GM18519 (cell line): ENCODE results near the gene DSCAML1.

ENCODE experiments used
- ATAC-seq: cut with Tn5 transposase; IDR thresholded peaks from one replicate; pipeline ENCODE4 v1.9.1; 2021; ENCODE audit warnings: mild to moderate bottlenecking, moderate library complexity; ENCODE audit not compliant: unreplicated experiment, low FRiP score

DSCAML1 gene

GRCh38 chr11:117595440-117595839 is 201.6 kb downstream of the DSCAML1 start:
- no peak for ATAC-seq

DNA sequence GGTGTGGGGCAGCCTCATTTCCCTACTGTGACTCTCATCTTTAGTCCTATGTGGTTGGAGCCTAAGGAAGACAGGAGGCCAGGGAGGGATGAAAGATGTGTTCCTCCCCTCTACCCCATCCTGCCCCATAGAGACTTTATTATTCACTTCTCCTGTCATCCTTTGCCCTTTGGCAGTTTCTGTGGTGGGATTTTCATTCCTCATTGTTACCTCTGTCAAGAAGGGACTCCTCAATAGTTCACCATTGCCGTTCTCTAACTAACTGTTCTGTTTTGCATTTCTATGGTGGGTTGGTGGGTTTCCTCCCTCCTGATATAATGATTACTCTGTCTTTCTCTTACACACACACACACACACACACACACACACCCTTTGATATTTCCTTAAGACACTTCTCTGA is 202.3 kb downstream of the DSCAML1 start:
- no peak for ATAC-seq

DNA sequence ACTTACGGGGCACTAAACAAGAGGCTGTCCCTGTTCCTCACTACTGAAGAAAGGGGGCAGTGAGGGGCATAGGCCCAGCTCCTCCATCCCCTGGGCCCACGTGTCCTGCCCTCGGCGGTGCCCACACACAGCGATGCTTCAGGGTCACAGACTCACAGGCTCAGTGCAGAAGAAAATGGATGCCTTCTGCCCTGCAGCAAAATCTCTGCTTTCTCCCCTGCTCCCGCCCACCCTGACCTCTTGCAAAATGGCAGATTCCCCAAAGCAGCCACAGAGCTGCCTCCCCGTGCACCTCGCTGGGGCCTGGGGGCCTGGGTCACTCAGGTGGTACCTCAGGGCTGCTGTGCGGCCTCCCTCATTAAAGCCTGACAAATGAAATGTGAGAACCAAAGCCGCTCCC is 204.0 kb downstream of the DSCAML1 start:
- no peak for ATAC-seq

GRCh38 chr11:117591316-117592039 is 205.5 kb downstream of the DSCAML1 start:
- ATAC-seq = no peak

- no peak for ATAC-seq
Measured at GRCh38 chr11:117589063-117589462, 208.0 kb downstream of the DSCAML1 start.

GRCh38 chr11:117588166-117588810 is 208.7 kb downstream of the DSCAML1 start:
- ATAC-seq = no peak

DNA sequence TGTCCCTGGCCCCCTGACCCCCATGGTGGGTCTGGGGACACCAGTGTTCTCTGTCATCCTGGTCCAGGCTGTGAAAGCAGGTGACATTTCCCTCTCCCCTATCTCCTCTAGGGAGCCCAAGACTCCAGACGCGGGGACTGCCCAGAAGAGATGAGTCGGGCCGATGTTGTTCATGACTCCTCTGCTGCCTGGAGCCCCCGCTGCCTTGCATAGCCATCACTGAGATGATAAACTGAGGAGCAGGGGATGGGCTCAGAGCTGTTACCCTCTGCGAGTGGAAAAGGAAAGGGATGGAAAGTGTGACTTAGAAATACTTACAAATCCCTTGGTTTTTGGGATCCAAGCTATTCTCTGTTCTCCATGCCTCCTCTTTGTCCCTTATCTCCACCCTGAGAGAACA is 209.6 kb downstream of the DSCAML1 start:
- no peak for ATAC-seq

DNA sequence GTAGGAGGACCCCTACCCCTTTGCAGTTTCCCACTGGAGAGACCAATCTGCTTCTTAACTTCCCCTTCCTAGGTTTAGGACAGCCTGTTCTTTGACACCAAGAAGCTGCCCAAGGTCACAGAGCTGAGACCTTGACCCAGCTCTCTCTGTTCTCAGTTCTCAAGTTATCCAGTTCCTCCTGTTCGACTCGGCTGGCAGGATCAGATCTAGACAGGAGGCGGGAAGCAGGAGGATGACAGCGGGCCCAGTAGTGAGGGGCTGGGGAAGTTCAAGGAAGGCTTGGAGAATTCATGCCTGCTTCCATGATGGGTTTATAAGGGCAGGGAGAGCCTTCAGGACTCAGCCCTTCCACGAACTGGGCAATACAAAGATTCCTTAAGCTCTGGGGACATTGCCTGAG is 210.6 kb downstream of the DSCAML1 start:
- ATAC-seq = no peak

DNA sequence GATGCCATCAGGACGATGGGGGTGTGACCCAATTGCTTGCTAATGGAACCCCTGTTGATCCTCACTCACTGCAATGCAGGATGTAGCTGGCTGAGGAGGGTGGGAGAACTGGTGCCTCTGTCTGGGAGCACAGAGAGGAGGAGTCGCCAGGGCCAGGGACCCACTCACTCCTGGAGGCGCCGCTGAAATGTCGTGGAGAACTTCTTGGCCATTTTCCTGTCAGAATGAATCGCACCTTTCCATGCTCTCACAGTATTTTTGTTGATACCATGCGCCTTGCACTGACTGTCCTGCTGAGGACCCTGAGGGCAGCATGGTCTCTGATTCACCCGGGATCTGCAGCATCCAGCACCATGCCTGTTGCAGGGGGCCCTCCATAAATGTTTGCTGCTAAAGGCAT is 211.4 kb downstream of the DSCAML1 start:
- ATAC-seq = no peak

GRCh38 chr11:117584056-117584830 is 212.8 kb downstream of the DSCAML1 start:
- ATAC-seq = no peak

- ATAC-seq = no peak
Measured at GRCh38 chr11:117583063-117583801, 213.8 kb downstream of the DSCAML1 start.

DNA sequence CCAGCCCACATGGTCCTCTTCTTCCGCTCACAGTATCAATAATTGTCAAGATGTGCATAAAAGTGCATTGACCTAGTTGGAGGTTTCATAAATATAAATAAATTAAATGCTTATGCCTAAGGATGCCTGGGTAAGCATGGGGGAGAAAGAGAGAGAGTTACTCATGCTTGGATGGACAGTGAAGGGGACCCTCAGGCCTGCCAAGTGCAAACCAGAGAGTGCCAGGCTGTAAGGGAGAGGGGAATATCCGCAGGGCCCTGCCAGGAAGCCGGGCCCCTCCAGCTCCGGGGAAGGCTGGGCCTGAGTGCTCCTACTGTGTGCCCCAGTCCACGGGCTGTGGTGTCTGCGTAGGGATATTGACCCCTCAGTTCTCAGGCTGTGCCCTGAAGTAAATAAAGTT is 214.6 kb downstream of the DSCAML1 start:
- ATAC-seq = no peak

DNA sequence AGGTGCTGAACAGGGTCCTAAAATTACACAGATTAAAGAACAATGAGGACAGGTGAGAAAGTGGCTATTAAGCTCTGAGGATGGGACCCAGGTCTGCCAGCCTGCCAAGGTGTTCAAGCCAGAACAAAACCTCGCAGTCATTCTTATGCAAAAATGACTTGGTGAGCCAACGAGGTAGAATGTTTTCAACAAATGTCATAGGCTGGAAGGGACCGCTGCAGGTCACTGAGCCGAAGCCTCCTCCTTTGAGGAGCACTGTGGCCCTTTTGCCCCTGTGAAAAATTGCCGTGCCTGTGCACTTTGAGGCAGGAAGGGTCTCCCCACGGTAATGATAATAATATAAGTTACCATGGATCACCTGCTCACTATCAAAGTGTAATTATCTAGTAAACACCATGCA is 216.2 kb downstream of the DSCAML1 start:
- no peak for ATAC-seq

GRCh38 chr11:117579161-117579560 is 217.9 kb downstream of the DSCAML1 start:
- ATAC-seq = no peak

DNA sequence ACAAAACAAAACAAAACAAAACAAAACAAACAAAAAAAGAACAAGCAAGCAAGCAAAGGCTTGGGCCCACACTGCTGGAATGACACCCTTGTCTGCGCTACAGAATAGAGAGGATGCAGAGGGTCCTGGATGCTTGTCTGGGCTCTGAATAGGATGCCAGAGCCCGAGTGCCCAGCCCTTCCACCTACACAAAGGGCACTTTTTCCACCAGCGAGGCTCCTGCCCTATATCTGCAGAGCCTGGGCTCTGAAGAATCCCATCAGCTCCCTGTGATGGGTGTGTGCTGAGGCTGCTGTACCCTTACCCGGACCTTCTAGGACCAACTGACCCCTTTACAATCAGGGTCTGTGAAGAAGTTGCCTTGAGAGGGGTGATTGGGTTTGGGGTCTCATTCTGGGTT is 221.2 kb downstream of the DSCAML1 start:
- ATAC-seq = no peak

- ATAC-seq = no peak
Measured at GRCh38 chr11:117574551-117574950, 222.5 kb downstream of the DSCAML1 start.

DNA sequence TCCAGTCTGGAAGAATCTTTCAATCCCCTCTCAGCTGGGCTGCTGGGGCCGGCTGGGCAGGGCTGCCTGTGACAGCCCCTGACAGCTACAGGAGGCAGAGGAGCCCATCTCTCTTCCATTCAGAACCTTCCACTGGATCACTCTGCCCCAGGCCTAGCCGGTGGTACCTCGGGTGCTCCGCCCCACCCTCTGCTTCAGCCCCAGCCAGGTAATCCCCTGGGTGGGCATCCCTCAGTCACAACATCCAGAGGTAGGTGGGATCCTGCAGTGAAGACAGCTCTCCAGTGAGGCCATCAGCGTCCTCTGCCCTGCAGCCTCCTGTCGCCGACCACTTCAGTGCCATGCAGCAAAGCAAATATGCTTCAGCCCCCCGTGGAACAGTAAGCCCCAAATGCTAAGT is 223.7 kb downstream of the DSCAML1 start:
- ATAC-seq = no peak

DNA sequence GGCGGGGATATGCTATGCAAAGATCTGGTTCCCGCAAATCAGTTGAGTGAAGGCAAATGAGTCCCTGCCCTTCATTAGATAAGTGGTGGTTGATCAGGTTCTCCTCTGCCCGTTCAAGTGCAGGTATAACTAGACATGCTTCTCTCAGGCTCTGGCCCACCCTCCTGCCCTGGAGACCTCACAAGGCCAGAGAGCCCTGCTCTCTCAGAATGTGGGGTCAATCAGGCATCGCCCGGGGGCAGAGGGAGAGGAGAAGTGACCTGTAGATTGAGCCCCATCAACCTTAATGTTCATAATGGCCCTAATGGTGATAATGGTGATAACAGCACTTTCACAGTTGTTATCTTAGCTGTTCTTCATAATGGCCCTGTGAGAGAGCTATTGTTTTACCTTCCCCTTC is 224.3 kb downstream of the DSCAML1 start:
- ATAC-seq = no peak

DNA sequence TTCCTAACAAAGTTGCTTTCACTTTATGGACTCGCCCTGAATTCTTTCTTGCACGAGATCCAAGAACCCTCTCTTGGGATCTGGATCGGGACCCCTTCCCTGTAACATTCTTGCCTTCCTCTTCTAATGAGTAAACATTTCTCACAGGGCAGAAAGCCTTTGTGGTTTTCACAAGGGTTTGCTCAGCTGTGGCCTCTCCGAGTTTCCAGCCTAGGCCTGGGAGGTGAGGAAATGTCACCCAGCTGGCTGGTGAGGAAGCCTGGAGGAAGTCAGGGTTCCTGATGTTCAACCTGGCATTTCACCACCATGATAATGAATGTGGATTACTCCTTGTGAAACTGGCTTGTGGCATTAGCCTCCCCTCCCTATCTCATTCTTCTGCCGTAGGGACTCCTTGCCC is 224.9 kb downstream of the DSCAML1 start:
- no peak for ATAC-seq

DNA sequence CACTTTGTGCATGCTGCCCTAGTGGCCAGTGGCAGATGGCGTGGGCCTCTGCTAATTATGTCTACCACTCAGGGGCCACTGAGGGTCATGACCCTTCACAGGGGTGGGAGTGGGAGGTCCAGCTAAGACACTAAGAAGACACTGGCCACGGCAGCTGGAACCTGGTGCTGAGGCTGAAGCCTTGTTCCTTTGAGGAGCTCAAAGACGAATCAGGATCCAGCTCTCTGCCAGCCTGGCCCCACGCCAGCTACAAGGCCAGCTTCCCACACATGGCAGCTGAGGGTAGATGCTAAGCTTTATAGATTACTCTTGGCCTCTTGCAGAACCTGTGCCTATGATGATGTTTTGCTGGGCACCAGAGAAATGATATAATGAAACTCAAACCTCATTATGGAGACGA is 226.3 kb downstream of the DSCAML1 start:
- no peak for ATAC-seq

DNA sequence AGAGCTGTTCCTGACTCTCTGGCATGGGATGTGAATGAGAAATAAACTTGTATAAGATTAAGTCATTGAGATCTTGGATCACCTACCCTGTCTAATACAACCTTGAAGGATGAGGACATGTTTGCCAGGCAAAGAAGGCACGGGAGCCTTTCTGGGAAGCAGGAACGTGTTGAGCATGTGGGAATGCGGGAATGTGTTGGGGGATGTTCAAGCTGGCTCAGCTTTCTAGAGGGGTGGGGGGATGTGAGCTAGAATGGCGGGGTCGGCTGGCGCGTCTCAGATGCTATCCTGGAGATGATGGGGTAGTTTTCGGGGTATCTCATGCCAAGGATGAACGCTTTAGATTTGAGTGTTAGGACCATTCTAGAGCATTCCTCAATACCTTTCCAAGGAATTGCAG is 227.1 kb downstream of the DSCAML1 start:
- no peak for ATAC-seq
